ENCODE results near the gene THBS2.

THBS2 gene

DNA sequence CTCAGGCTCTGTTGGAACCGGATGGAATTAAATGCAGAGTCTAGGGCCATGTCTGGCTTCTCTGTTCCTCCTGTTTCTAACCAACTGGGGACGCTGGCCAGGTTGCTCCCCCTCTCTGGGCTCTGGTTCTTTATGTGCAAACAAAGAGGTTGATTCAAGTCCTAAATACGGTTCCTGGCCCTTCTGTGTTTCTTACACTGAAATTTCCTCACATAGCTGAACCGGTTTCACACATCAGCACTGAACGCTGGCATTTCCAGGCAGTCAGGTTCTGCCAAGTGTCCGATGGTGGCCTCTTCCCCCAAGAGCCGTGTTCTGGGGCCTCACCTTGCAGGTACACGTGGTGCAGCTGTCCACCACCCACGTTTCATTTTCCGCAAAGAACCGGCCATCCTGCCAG, 13.5 kb downstream of the THBS2 start:
- Histone ChIP-seq H3K4me3 (ENCODE audit: low read length, poor library complexity, severe bottlenecking) (no peak overlapping the region), H4K20me1 (ENCODE audit: insufficient read depth, low read length, poor library complexity, severe bottlenecking) (no peaks in the 10 kb centered on the region), H3K79me2 (ENCODE audit: insufficient read depth, low read length) (no peaks in the 10 kb centered on the region), H2AFZ (ENCODE audit: low read length) (no peak overlapping the region), H3K9me3 (ENCODE audit: insufficient read depth, low read depth, low read length) (peaks cover 29% of the 10 kb centered on the region; the same call in 1 of the 2 replicates), H3K36me3 (ENCODE audit: insufficient read depth, low read length) (no peaks in the 10 kb centered on the region), H3K27me3 (ENCODE audit: insufficient read depth, low read length, poor library complexity, severe bottlenecking) (no peaks in the 10 kb centered on the region), H3F3A (ENCODE audit: low read depth) (no peaks in the 10 kb centered on the region), H3K4me1 (ENCODE audit: insufficient read depth, low read length, poor library complexity, severe bottlenecking) (no peaks in the 10 kb centered on the region), H3K4me2 (ENCODE audit: low read depth, low read length, poor library complexity, severe bottlenecking) (no peak overlapping the region), H3K9ac (ENCODE audit: low read depth, low read length, poor library complexity, severe bottlenecking) (no peak overlapping the region), H3K9me2 (replicated peaks; ENCODE audit: low read depth, low read length) (no peaks in the 10 kb centered on the region)
- TF ChIP-seq, protein P1, sequence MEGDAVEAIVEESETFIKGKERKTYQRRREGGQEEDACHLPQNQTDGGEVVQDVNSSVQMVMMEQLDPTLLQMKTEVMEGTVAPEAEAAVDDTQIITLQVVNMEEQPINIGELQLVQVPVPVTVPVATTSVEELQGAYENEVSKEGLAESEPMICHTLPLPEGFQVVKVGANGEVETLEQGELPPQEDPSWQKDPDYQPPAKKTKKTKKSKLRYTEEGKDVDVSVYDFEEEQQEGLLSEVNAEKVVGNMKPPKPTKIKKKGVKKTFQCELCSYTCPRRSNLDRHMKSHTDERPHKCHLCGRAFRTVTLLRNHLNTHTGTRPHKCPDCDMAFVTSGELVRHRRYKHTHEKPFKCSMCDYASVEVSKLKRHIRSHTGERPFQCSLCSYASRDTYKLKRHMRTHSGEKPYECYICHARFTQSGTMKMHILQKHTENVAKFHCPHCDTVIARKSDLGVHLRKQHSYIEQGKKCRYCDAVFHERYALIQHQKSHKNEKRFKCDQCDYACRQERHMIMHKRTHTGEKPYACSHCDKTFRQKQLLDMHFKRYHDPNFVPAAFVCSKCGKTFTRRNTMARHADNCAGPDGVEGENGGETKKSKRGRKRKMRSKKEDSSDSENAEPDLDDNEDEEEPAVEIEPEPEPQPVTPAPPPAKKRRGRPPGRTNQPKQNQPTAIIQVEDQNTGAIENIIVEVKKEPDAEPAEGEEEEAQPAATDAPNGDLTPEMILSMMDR (conservative IDR thresholded peaks at IDR 0.05; ENCODE audit: low read length), result no peak
- no peak for TF ChIP-seq EZH2phosphoT487 (IDR thresholded peaks at IDR 0.05; ENCODE audit: borderline replicate concordance)

DNA sequence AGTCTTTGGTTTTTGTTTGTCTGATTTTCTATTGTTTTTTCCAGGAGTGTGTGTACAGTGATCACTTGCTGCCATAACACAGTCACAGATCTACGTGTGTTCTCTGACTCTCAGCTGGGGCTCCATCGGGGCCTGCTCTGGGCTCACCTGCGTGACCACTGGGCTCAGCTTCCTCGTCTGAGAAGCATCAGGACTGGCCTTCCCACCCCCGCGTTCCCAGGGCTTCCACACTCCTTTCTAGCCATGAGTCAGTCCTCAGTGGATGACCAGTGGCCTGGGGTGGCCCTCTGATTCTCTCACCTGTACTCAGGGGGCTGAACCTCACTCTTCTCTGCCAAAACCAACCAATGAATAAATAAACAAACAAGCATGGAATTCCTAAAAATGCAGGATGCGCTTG, 14.5 kb downstream of the THBS2 start:
- Histone ChIP-seq H3K79me2 (ENCODE audit: insufficient read depth, low read length) (no peaks in the 10 kb centered on the region), H3K9me2 (replicated peaks; ENCODE audit: low read depth, low read length) (no peaks in the 10 kb centered on the region), H3K4me3 (ENCODE audit: low read length, poor library complexity, severe bottlenecking) (no peak overlapping the region), H2AFZ (ENCODE audit: low read length) (no peak overlapping the region), H3K4me2 (ENCODE audit: low read depth, low read length, poor library complexity, severe bottlenecking) (no peak overlapping the region), H3K9me3 (ENCODE audit: insufficient read depth, low read depth, low read length) (peaks cover 31% of the 10 kb centered on the region; the same call in 1 of the 2 replicates), H3K4me1 (ENCODE audit: insufficient read depth, low read length, poor library complexity, severe bottlenecking) (no peaks in the 10 kb centered on the region), H3F3A (ENCODE audit: low read depth) (no peaks in the 10 kb centered on the region), H3K27me3 (ENCODE audit: insufficient read depth, low read length, poor library complexity, severe bottlenecking) (no peaks in the 10 kb centered on the region), H3K36me3 (ENCODE audit: insufficient read depth, low read length) (no peaks in the 10 kb centered on the region), H4K20me1 (ENCODE audit: insufficient read depth, low read length, poor library complexity, severe bottlenecking) (no peaks in the 10 kb centered on the region), H3K9ac (ENCODE audit: low read depth, low read length, poor library complexity, severe bottlenecking) (no peak overlapping the region)
- TF ChIP-seq, protein P1 (conservative IDR thresholded peaks at IDR 0.05; ENCODE audit: low read length), result no peak
- TF ChIP-seq EZH2phosphoT487 (IDR thresholded peaks at IDR 0.05; ENCODE audit: borderline replicate concordance), result no peak

DNA sequence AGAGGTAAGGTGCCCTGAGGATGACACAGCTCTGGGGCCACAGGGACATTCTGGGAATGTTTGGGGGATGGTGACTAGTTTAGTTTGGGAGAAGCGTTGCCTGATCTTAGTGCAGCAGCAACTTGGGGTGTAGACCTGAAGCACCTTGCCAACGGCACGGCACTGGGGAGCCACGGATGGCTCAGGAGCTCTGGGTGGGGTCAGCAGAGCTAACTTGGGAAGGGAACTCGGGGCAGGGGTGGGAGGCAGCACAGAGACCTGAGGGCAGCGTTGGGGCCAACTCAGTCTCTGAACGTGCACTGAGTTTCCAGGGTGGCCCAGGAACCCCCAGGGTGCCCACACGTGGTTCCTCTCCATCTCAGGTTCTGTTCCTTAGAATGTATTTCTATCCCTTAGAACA, 14.9 kb downstream of the THBS2 start:
- Histone ChIP-seq H4K20me1 (ENCODE audit: insufficient read depth, low read length, poor library complexity, severe bottlenecking) (no peaks in the 10 kb centered on the region), H3K9me2 (replicated peaks; ENCODE audit: low read depth, low read length) (no peaks in the 10 kb centered on the region), H3F3A (ENCODE audit: low read depth) (no peaks in the 10 kb centered on the region), H3K9ac (ENCODE audit: low read depth, low read length, poor library complexity, severe bottlenecking) (no peak overlapping the region), H3K4me2 (ENCODE audit: low read depth, low read length, poor library complexity, severe bottlenecking) (no peak overlapping the region), H3K4me1 (ENCODE audit: insufficient read depth, low read length, poor library complexity, severe bottlenecking) (no peaks in the 10 kb centered on the region), H2AFZ (ENCODE audit: low read length) (no peak overlapping the region), H3K79me2 (ENCODE audit: insufficient read depth, low read length) (no peaks in the 10 kb centered on the region), H3K27me3 (ENCODE audit: insufficient read depth, low read length, poor library complexity, severe bottlenecking) (no peaks in the 10 kb centered on the region), H3K4me3 (ENCODE audit: low read length, poor library complexity, severe bottlenecking) (no peak overlapping the region), H3K36me3 (ENCODE audit: insufficient read depth, low read length) (no peaks in the 10 kb centered on the region), H3K9me3 (ENCODE audit: insufficient read depth, low read depth, low read length) (peaks cover 35% of the 10 kb centered on the region; the same call in 1 of the 2 replicates)
- no peak for TF ChIP-seq EZH2phosphoT487 (IDR thresholded peaks at IDR 0.05; ENCODE audit: borderline replicate concordance)
- TF ChIP-seq, protein P1 (conservative IDR thresholded peaks at IDR 0.05; ENCODE audit: low read length), result no peak
